H9 (cell line): Measurements from ENCODE around the gene STOX2. TPM values are rescaled to one million over a fixed set of nuclear protein-coding genes. Genes with fewer than 3 reads are reported as not detected.

Source experiments
- DNase-seq: peaks from one replicate; pipeline ENCODE4 v3.0.0-alpha.2; 2017
- H2AFZ ChIP-seq: one replicate; pipeline ENCODE4 v1.6.1; 2013; ENCODE audit warnings: mild to moderate bottlenecking, low read length, control low read depth, moderate library complexity
- H2AK5ac ChIP-seq: 2 replicates; pipeline ENCODE4 v1.6.1; 2013; ENCODE audit warnings: low read length, control low read depth, mixed read lengths; ENCODE audit not compliant: insufficient read length
- H2BK120ac ChIP-seq: one replicate; pipeline ENCODE4 v1.6.1; 2013; ENCODE audit warnings: low read depth, mild to moderate bottlenecking, low read length, control low read depth, inconsistent platforms; ENCODE audit not compliant: poor library complexity, severe bottlenecking
- H2BK12ac ChIP-seq: 2 replicates; pipeline ENCODE4 v1.6.1; 2013; ENCODE audit warnings: low read length, control low read depth, mixed read lengths, low read depth; ENCODE audit not compliant: insufficient read length
- H2BK15ac ChIP-seq: 2 replicates; pipeline ENCODE4 v1.6.1; 2013; ENCODE audit warnings: low read depth, low read length, control low read depth
- H2BK20ac ChIP-seq: one replicate; pipeline ENCODE4 v1.6.1; 2013; ENCODE audit warnings: low read depth, mild to moderate bottlenecking, low read length, control low read depth, inconsistent platforms; ENCODE audit not compliant: poor library complexity, severe bottlenecking
- H2BK5ac ChIP-seq: 2 replicates; pipeline ENCODE4 v1.6.1; 2013; ENCODE audit warnings: low read length, control low read depth, mixed read lengths; ENCODE audit not compliant: insufficient read length
- H3K14ac ChIP-seq: 2 replicates; pipeline ENCODE4 v1.6.1; 2013; ENCODE audit warnings: low read length, control low read depth; ENCODE audit not compliant: insufficient read depth
- H3K18ac ChIP-seq: 2 replicates; pipeline ENCODE4 v1.6.1; 2013; ENCODE audit warnings: low read depth, mild to moderate bottlenecking, mixed read lengths, low read length, control low read depth; ENCODE audit not compliant: insufficient read length
- H3K23ac ChIP-seq: 2 replicates; pipeline ENCODE4 v1.6.1; 2013; ENCODE audit warnings: low read length, control low read depth, mixed read lengths, low read depth; ENCODE audit not compliant: insufficient read length
- H3K23me2 ChIP-seq: 2 replicates; pipeline ENCODE4 v1.6.1; 2013; ENCODE audit warnings: low read depth, mild to moderate bottlenecking, mixed read lengths, low read length, control low read depth; ENCODE audit not compliant: insufficient read length, poor library complexity, severe bottlenecking
- H3K27ac ChIP-seq: 2 replicates; pipeline ENCODE4 v1.5.1; 2013; ENCODE audit warnings: low read length, control low read depth, mixed read lengths, low read depth; ENCODE audit not compliant: insufficient read length
- H3K27me3 ChIP-seq: 2 replicates; pipeline ENCODE4 v1.6.1; 2013; ENCODE audit warnings: low read length, control low read depth, inconsistent platforms; ENCODE audit not compliant: insufficient read depth
- H3K4ac ChIP-seq: 2 replicates; pipeline ENCODE4 v1.6.1; 2013; ENCODE audit warnings: low read depth, mild to moderate bottlenecking, control low read depth, inconsistent platforms, low read length, moderate library complexity
- H3K4me1 ChIP-seq: 2 replicates; pipeline ENCODE4 v1.6.1; 2013; ENCODE audit warnings: low read length, control low read depth, inconsistent platforms; ENCODE audit not compliant: insufficient read depth
- H3K4me2 ChIP-seq: 2 replicates; pipeline ENCODE4 v1.6.1; 2013; ENCODE audit warnings: low read length, control low read depth, mixed read lengths; ENCODE audit not compliant: insufficient read length, insufficient read depth
- H3K56ac ChIP-seq: 2 replicates; pipeline ENCODE4 v1.6.1; 2013; ENCODE audit warnings: low read depth, mild to moderate bottlenecking, mixed read lengths, low read length, control low read depth; ENCODE audit not compliant: insufficient read length
- H3K79me1 ChIP-seq: 2 replicates; pipeline ENCODE4 v1.6.1; 2013; ENCODE audit warnings: low read depth, mild to moderate bottlenecking, moderate library complexity, low read length, control low read depth, inconsistent platforms; ENCODE audit not compliant: insufficient read depth, poor library complexity, severe bottlenecking
- H3K79me2 ChIP-seq: 2 replicates; pipeline ENCODE4 v1.6.1; 2013; ENCODE audit warnings: low read length, control low read depth, inconsistent platforms; ENCODE audit not compliant: insufficient read depth
- H3K9ac ChIP-seq: 2 replicates; pipeline ENCODE4 v1.6.1; 2013; ENCODE audit warnings: low read length, control low read depth, mixed read lengths; ENCODE audit not compliant: insufficient read length; ENCODE audit errors: extremely low read depth
- H3K9me3 ChIP-seq: one replicate; pipeline ENCODE4 v1.6.1; 2013; ENCODE audit warnings: low read depth, low read length, inconsistent platforms; ENCODE audit not compliant: control insufficient read depth
- H3T11ph ChIP-seq: one replicate; pipeline ENCODE4 v1.6.1; 2013; ENCODE audit warnings: mild to moderate bottlenecking, low read length, control low read depth, inconsistent platforms
- H4K20me1 ChIP-seq: one replicate; pipeline ENCODE4 v1.6.1; 2013; ENCODE audit not compliant: control insufficient read depth, insufficient read length, insufficient read depth
- H4K5ac ChIP-seq: 2 replicates; pipeline ENCODE4 v1.6.1; 2013; ENCODE audit warnings: low read depth, mild to moderate bottlenecking, mixed read lengths, low read length, control low read depth; ENCODE audit not compliant: insufficient read length
- H4K8ac ChIP-seq: replicated peaks from 2 replicates; pipeline ENCODE4 v1.6.1; 2013; ENCODE audit warnings: low read length, control low read depth, mixed read lengths, low read depth; ENCODE audit not compliant: insufficient read length
- H4K91ac ChIP-seq: 2 replicates; pipeline ENCODE4 v1.6.1; 2013; ENCODE audit warnings: low read depth, mild to moderate bottlenecking, moderate library complexity, mixed read lengths, low read length, control low read depth; ENCODE audit not compliant: insufficient read length
- H3K27ac Mint-ChIP-seq, 3 experiments: 2 replicates in 2 of 3; 3 replicates in 1 of 3; pipeline ENCODE4 v1.8.0; 2020 to 2021; ENCODE audit warnings: mixed read lengths in 3 of 3, mild to moderate bottlenecking in 1 of 3, moderate library complexity in 1 of 3
- H3K27me3 Mint-ChIP-seq: 2 replicates; pipeline ENCODE4 v1.8.0; 2021; ENCODE audit warnings: low read depth, mild to moderate bottlenecking, moderate library complexity, mixed read lengths
- H3K36me3 Mint-ChIP-seq, 3 experiments: 2 replicates in 2 of 3; 3 replicates in 1 of 3; pipeline ENCODE4 v1.8.0; 2020 to 2021; ENCODE audit warnings: low read depth in 3 of 3, mixed read lengths in 3 of 3; ENCODE audit not compliant: insufficient read depth in 1 of 3
- H3K4me1 Mint-ChIP-seq, 2 experiments: 2 replicates each; pipeline ENCODE4 v1.8.0; 2020; ENCODE audit warnings: mixed read lengths in 2 of 2
- H3K4me3 Mint-ChIP-seq, 2 experiments: 2 replicates in 1 of 2; 3 replicates in 1 of 2; pipeline ENCODE4 v1.8.0; 2020 to 2021; ENCODE audit warnings: mild to moderate bottlenecking in 2 of 2, mixed read lengths in 2 of 2, moderate library complexity in 1 of 2
- H3K9me3 Mint-ChIP-seq, 2 experiments: 2 replicates in 1 of 2; 3 replicates in 1 of 2; pipeline ENCODE4 v1.8.0; 2020; ENCODE audit warnings: mild to moderate bottlenecking in 2 of 2, mixed read lengths in 2 of 2, moderate library complexity in 1 of 2
- whole genome bisulfite sequencing: extraction: QIAGEN DNeasy Blood & Tissue Kit; methylation state at CpG from one replicate; pipeline ENCODE4 v1.1.7; 2013; ENCODE audit warnings: missing lambda C conversion rate, low lambda C conversion rate, mixed read lengths; ENCODE audit not compliant: insufficient read length; ENCODE audit errors: extremely low coverage; 5-methylcytosine and 5-hydroxymethylcytosine counted together
- total RNA-seq: library from RNA; stranded (reverse); gene quantifications from 2 replicates; pipeline ENCODE4 v1.2.1, GENCODE V29; 2021
- TF ChIP-seq, protein P1 (sequence below): fragments of 200-600 bp; sonication (generic); conservative IDR thresholded peaks from 3 replicates; pipeline ENCODE4 v1.8.0; 2021; ENCODE audit warnings: antibody characterized with exemption, mild to moderate bottlenecking

STOX2 gene
- total RNA-seq, 1 experiment from 2014 or later, result 28.2 TPM

DNA sequence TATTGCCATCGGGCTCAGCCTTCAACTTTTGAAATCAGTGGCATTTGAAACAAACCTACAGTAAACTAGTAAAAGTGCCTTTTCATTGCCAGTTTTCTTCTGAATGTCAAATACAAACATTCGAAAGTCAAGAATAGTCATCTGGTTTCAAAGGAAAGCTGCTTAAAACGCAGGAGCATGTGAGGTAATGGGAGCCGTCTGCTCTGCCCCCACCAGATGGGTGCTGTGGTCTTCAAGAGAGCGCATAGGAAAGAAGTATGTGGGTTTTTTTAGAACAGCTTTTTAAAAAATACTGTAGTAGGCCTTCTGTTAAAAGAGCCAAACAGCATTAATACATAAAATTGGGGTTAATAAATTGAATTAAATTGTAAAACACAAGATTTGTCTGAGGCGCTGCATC lies 88.6 kb downstream of the STOX2 start:
- no peaks in the 10 kb centered on the region for H3K27me3 Mint-ChIP-seq
- H2BK120ac ChIP-seq, result no peak overlapping the region
- DNase-seq, result no peak
- no peak overlapping the region for H2AFZ ChIP-seq
- H4K20me1 ChIP-seq, result no peaks in the 10 kb centered on the region
- no peak overlapping the region for H3K4me2 ChIP-seq
- no peak overlapping the region for H3K56ac ChIP-seq
- TF ChIP-seq, protein P1, sequence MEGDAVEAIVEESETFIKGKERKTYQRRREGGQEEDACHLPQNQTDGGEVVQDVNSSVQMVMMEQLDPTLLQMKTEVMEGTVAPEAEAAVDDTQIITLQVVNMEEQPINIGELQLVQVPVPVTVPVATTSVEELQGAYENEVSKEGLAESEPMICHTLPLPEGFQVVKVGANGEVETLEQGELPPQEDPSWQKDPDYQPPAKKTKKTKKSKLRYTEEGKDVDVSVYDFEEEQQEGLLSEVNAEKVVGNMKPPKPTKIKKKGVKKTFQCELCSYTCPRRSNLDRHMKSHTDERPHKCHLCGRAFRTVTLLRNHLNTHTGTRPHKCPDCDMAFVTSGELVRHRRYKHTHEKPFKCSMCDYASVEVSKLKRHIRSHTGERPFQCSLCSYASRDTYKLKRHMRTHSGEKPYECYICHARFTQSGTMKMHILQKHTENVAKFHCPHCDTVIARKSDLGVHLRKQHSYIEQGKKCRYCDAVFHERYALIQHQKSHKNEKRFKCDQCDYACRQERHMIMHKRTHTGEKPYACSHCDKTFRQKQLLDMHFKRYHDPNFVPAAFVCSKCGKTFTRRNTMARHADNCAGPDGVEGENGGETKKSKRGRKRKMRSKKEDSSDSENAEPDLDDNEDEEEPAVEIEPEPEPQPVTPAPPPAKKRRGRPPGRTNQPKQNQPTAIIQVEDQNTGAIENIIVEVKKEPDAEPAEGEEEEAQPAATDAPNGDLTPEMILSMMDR, result no peak
- H3K4ac ChIP-seq, result no peak overlapping the region
- H3K27me3 ChIP-seq, result no peaks in the 10 kb centered on the region
- no peak overlapping the region for H4K8ac ChIP-seq
- H3K27ac ChIP-seq, result no peak overlapping the region
- H2BK20ac ChIP-seq, result no peak overlapping the region
- no peak overlapping the region for H3T11ph ChIP-seq
- H3K4me3 Mint-ChIP-seq, result no peak overlapping the region
- H2BK12ac ChIP-seq, result no peak overlapping the region
- H4K91ac ChIP-seq, result no peak overlapping the region
- no peak overlapping the region for H2AK5ac ChIP-seq
- no peaks in the 10 kb centered on the region for H3K79me1 ChIP-seq
- no peaks in the 10 kb centered on the region for H3K9me3 Mint-ChIP-seq
- WGBS, result no CpG with 5 or more reads among the region's 6 CpGs
- H3K18ac ChIP-seq, result no peak overlapping the region
- no peak overlapping the region for H3K14ac ChIP-seq
- no peaks in the 10 kb centered on the region for H3K79me2 ChIP-seq
- H3K23ac ChIP-seq, result no peak overlapping the region
- H3K27ac Mint-ChIP-seq, result no peak overlapping the region
- no peaks in the 10 kb centered on the region for H3K9me3 ChIP-seq
- no peak overlapping the region for H4K5ac ChIP-seq
- H3K36me3 Mint-ChIP-seq, result peaks cover 0 to 5% (median 0%) of the 10 kb centered on the region in 3 experiments; a peak in 4 of 7 replicates
- no peaks in the 10 kb centered on the region for H3K23me2 ChIP-seq
- no peak overlapping the region for H2BK5ac ChIP-seq
- no peak overlapping the region for H2BK15ac ChIP-seq
- H3K4me1 Mint-ChIP-seq, result peaks cover 16 to 17% of the 10 kb centered on the region in 2 experiments; a peak in 3 of 4 replicates
- no peak overlapping the region for H3K9ac ChIP-seq
- H3K4me1 ChIP-seq, result no peaks in the 10 kb centered on the region; the same call in 1 of the 2 replicates
